ENCODE results near the gene ZNF66.
"Not testable (repeated sequence)": the region's sequence is repeated elsewhere in the genome, so short reads cannot be mapped to it uniquely, and the experiment has no call there.

The ZNF66 gene
- total RNA-seq, result 9.5 to 12.3 reads per million in 2 donors

DNA sequence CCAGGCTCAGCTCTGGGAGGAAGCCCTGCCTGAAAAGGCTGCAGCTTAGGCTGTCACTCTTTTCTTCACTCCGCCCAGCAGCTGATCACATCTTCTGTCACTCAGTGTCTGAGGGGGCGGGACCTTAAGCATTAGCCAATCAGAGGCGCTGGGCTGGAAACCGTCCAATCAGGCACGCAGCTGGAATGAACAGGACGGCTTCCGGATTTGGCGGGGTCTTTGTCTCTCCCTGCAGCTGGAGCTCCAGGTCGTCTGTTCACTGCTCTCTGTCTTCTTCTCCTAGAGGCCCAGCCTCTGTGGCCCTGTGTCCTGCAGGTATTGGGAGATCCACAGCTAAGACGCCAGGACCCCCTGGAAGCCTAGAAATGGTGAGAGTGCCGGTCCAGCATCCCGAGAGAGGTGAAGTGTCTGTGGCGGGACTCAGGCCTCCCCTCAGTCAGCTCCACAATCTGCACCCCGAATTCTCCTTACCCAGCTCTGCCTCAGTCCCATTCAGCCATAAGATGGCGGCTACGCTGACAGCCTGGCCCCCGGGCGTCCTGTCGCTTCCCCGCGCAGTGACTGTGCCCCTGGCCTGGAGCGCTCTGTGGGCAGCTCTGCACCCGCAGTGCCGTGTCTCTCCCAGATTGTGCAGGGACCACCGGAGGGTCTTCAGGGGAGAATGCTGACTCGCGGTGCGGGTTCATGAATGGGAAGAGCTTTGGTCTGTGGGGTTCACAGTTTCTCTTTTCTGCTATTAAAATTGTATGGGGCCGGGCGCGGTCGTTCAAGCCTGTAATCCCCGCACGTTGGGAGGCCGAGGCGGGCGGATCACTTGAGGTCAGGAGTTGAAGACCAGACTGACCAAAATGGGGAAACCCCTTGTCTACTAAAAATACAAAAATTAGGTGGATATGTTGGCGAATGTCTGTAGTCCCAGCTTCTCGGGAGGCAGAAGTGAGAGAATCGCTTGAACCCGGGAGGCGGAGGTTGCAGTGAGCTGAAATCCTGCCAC lies at the start of gene ZNF66:
TSS of gene ZNF66 (plus strand) at position 222 of the 994 bp plus-strand sequence. CDS start at position 366, 144 bp downstream.
- peak; percentile 27 for DNase-seq

DNA sequence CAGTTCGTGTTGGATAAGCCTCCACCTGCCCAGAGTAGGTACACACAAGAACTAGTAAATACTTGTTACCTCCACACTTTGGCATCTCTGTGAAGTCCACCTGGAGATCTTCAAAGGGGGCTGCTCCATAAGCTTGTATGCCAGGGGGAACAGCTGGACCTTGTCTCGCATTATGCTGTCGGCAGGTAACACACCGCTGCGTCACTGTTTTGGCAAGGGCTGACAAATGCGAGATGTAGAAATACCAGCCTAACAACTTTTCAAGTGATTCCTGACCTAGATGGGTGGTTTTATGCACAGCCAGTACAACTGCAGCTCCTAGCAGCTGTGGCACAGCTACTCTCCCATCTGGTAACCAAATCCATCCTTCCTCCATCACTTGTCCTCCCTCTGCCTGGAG lies 25.9 kb upstream of the ZNF66 start:
- not testable (repeated sequence) for DNase-seq

DNA sequence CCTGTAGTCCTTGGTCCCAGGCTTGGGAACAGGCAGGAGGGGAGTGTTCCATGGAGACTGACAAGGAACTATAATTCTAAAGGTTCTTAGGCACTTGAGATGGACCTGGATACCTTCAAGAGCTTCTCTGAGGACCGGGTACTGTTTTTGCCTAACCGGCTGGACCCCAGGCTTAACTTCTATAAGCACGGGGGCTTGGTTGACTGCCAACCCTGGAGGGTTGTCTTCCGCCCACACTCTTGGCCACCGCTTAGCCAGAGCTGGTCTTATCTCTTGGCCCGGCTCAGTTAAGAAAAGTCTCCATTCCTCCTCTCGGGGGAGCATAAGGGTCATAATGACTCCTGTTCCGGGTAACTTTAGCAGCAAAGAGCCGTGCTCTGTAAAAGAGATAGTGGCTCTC lies 23.8 kb upstream of the ZNF66 start:
- not testable (repeated sequence) for DNase-seq

DNA sequence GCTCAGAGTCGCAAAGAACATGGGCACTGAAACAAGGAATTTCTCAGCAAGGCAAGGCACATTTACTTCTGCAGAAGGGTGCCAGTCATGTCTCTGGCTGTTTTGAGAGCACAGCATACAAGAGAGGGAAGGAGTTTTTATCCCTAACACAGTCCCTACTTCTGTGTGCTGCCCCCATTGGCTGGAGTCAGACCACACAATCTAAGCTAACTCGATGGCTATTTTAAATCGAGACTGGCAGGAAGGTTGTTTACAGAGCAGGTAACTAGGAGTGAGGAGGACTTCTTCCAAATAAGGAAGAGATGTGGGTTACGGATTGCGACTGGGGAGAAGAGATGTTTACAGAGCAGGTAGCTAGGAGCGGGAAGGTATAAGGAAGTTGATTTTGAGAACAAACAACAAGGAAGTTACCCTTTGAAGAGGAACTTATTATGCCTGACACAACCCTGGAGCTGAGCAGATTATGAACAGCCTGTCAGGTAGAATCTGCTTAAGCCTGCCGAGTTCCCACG lies 6.8 kb upstream of the ZNF66 start:
- not testable (repeated sequence) for DNase-seq

DNA sequence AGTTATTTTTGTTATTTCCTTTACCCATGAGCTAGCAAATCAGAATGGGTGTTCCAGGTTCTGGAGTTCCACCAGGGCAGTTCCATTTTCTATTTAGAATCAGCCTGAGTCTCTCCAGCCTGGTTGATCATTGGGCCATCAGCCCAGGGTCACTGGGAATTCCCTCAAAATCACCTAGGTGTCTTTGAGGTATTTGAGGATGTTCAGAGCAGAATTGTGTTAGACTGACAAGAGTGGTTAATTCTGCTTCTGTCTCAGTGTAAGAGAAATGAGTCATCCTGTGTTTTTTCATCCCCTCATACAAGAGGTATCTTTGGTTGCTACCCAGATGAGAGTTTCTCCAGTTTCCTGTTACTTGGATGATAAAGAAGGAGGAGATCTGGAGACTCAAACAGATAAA lies 11.7 kb downstream of the ZNF66 start:
- DNase-seq, result no peak

DNA sequence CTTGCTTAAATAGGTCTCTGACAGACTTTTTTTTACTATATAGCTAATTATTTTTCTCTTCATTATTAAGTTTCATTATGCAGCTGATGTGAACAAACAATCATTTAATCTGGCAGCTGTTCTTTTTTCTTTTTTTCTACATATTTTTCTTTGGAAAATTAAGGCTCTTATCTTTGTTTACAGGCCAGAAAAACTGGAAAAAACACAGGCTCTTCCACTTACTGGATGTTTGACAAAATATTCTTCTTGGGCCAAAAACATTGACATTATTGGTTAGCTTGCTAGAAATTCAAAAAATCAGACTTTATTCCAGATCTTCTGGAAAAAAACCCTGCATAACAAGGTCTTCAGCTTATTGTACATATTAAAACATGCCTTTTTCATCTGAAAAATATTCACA lies 15.7 kb downstream of the ZNF66 start:
- no peak for DNase-seq

DNA sequence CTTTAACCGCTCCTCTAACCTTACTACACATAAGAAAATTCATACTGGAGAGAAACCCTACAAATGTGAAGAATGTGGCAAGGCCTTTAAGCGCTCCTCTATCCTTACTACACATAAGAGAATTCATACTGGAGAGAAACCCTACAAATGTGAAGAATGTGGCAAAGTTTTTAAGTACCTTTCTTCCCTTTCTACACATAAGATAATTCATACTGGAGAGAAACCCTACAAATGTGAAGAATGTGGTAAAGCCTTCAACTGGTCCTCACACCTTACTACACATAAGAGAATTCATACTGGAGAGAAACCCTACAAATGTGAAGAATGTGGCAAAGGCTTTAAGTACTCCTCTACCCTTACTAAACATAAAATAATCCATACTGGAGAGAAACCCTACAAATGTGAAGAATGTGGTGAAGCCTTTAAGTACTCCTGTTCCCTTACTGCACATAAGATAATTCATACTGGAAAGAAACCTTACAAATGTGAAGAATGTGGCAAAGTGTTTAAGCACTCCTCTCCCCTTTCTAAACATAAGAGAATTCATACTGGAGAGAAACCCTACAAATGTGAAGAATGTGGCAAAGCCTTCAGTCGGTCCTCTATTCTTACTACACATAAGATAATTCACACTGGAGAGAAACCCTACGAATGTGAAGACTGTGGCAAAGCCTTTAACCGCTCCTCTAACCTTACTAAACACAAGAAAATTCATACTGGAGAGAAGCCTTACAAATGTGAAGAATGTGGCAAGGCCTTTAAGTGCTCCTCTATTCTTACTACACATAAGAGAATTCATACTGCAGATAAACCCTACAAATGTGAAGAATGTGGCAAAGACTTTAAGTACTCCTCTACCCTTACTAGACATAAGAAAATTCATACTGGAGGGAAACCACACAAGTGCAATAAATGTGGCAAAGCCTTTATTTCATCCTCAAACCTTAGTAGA lies 30.5 kb downstream of the ZNF66 start:
- DNase-seq, result not testable (repeated sequence)

DNA sequence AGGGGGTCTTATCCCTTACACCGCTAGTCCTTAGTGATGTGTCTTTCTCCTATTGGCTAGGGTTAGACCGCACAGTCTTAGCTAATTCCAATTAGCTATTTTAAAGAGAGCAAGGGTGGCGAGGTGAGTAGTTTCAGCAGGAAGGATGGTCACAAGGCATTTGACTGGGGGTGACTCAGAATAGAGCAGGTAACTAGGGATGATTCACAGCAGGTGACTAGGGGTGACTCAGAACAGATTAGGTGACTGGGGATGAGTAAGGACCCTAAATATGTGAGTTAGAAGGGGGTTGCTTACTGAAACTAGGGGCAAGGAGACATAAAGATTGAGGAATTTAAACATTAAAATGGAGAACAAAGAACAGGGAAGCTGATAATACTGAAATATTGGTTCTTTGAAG lies 64.3 kb downstream of the ZNF66 start:
- DNase-seq, result no peak
